ENCODE measurements around the gene APH1B. TPM values are rescaled to one million over a fixed set of nuclear protein-coding genes. Genes with fewer than 3 reads are reported as not detected.

Gene APH1B
- total RNA-seq, 1 experiment from 2014 or later = 20.9 TPM

- Histone ChIP-seq H3K9ac (ENCODE audit: extremely low read depth, insufficient read length, low read length) (no peak overlapping the region), H4K5ac (ENCODE audit: insufficient read length, low read depth, low read length) (no peak overlapping the region), H2BK12ac (ENCODE audit: insufficient read length, low read depth, low read length) (no peak overlapping the region), H3K4ac (ENCODE audit: low read depth, low read length) (no peak overlapping the region), H3K79me1 (ENCODE audit: insufficient read depth, low read depth, low read length, poor library complexity, severe bottlenecking) (no peaks in the 10 kb centered on the region), H3K23me2 (ENCODE audit: insufficient read length, low read depth, low read length, poor library complexity, severe bottlenecking) (no peaks in the 10 kb centered on the region), H2AFZ (ENCODE audit: low read length) (no peak overlapping the region), H3K23ac (ENCODE audit: insufficient read length, low read depth, low read length) (no peak overlapping the region), H2AK5ac (ENCODE audit: insufficient read length, low read length) (no peak overlapping the region), H4K91ac (ENCODE audit: insufficient read length, low read depth, low read length) (no peak overlapping the region), H3K9me3 (ENCODE audit: control insufficient read depth, low read depth, low read length) (no peaks in the 10 kb centered on the region), H3K27ac (ENCODE audit: insufficient read length, low read depth, low read length) (no peak overlapping the region), H2BK5ac (ENCODE audit: insufficient read length, low read length) (no peak overlapping the region), H3K4me1 (ENCODE audit: insufficient read depth, low read length) (no peaks in the 10 kb centered on the region; the same call in 1 of the 2 replicates), H2BK15ac (ENCODE audit: low read depth, low read length) (no peak overlapping the region), H3K56ac (ENCODE audit: insufficient read length, low read depth, low read length) (no peak overlapping the region), H3K27me3 (ENCODE audit: insufficient read depth, low read length) (no peaks in the 10 kb centered on the region), H4K8ac (replicated peaks; ENCODE audit: insufficient read length, low read depth, low read length) (no peak overlapping the region), H3K79me2 (ENCODE audit: insufficient read depth, low read length) (no peaks in the 10 kb centered on the region), H3K14ac (ENCODE audit: insufficient read depth, low read length) (no peak overlapping the region), H3K18ac (ENCODE audit: insufficient read length, low read depth, low read length) (no peak overlapping the region), H2BK20ac (ENCODE audit: low read depth, low read length, poor library complexity, severe bottlenecking) (no peak overlapping the region), H4K20me1 (ENCODE audit: control insufficient read depth, insufficient read depth, insufficient read length) (no peaks in the 10 kb centered on the region), H2BK120ac (ENCODE audit: low read depth, low read length, poor library complexity, severe bottlenecking) (no peak overlapping the region), H3T11ph (ENCODE audit: low read length) (no peak overlapping the region), H3K4me2 (ENCODE audit: insufficient read depth, insufficient read length, low read length) (no peak overlapping the region)
- Mint-ChIP-seq H3K4me3 (no peak overlapping the region), H3K36me3 (ENCODE audit: insufficient read depth in 1 of 3, low read depth in 3 of 3) (peaks cover 13 to 30% (median 17%) of the 10 kb centered on the region in 3 experiments), H3K27ac (peak overlapping the region in 2 of 3 experiments; percentile 44 to 93; a peak in 1 of 7 replicates), H3K9me3 (peaks cover 0 to 4% of the 10 kb centered on the region in 2 experiments; a peak in 2 of 5 replicates), H3K4me1 (peaks cover 21 to 28% of the 10 kb centered on the region in 2 experiments), H3K27me3 (ENCODE audit: low read depth) (no peaks in the 10 kb centered on the region)
- no peak for DNase-seq
- TF ChIP-seq CTCF (conservative IDR thresholded peaks at IDR 0.05) = no peak
- no CpG with 5 or more reads among the region's 2 CpGs for WGBS (ENCODE audit: extremely low coverage, insufficient read length, low lambda C conversion rate)
Observed at GRCh38 chr15:63254991-63255390, 22.4 kb upstream of the APH1B start.
